ENCODE data around the gene CASP2. TPM values are rescaled to one million over a fixed set of nuclear protein-coding genes. Genes with fewer than 3 reads are reported as not detected.
"Not testable (repeated sequence)": the region's sequence is repeated elsewhere in the genome, so short reads cannot be mapped to it uniquely, and the experiment has no call there.

Gene CASP2
- total RNA-seq, 1 donor from 2014 or later: 12.6 TPM

GRCh38 chr7:143288836-143289235 is 685 bp downstream of the CASP2 start:
- intact Hi-C loops (cut with DNase I): loop anchor here (2.0 to 5.0 kb wide), 2 partner anchors 26 to 93 kb away; partner anchors contain the start of genes GSTK1 and ZYX
- DNase-seq (ENCODE audit: low spot score): no peak

- DNase-seq (ENCODE audit: low spot score): no peak
- intact Hi-C loops (cut with DNase I): loop anchor here (2.0 to 5.0 kb wide), 2 partner anchors 27 to 93 kb away; partner anchors contain the start of genes GSTK1 and ZYX
These were observed 1.3 kb downstream of the CASP2 start for GRCh38 chr7:143289421-143289820.

- intact Hi-C loops (cut with DNase I): loop anchor here (2.0 to 5.0 kb wide), 2 partner anchors 27 to 92 kb away; partner anchors contain the start of genes GSTK1 and ZYX
- DNase-seq (ENCODE audit: low spot score): not testable (repeated sequence)
These were observed 1.7 kb downstream of the CASP2 start for GRCh38 chr7:143289888-143290287.

DNA sequence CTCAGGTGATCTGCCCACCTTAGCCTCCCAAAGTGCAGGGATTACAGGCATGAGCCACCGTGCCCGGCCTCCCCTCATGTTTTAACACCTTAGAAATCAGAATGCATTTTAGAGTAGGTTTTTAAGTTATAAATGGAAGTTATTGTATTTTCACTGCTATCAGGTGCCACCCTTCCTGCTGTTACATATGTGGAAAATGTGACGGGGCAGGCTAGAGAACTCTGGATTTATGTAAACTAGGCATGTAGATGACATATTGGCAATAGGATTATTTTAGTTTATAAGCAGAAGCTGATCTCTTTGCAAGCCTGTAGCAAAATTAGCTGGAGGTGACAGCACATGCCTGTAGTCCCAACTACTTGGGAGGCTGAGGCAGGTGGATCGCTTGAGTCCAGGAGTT is 2.1 kb downstream of the CASP2 start:
- no peak for DNase-seq (ENCODE audit: low spot score)
- intact Hi-C loops (cut with DNase I): no loop called here

- DNase-seq (ENCODE audit: low spot score): no peak
- intact Hi-C loops (cut with DNase I): no loop called here
These were observed 4.7 kb downstream of the CASP2 start for GRCh38 chr7:143292876-143293275.

DNA sequence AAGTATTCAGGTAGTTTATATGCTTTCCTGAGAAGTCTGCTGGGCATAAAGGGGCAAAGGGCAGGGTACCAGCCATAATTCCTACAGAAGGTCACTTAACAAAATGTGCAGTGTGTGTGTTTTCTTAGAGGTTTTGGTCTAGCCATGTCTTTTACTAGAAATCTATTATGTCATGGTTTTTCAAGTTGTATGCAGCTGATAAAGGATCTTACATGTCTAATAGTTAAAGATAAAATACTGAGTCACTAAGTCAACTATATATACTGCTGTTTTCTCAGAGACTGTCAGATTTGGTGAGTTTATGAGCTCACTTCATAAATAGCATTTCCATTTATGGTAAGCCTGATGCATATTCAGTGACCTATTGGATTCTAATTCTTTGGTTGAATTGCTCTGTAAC is 7.7 kb downstream of the CASP2 start:
- DNase-seq (ENCODE audit: low spot score): no peak
- intact Hi-C loops (cut with DNase I): no loop called here

DNA sequence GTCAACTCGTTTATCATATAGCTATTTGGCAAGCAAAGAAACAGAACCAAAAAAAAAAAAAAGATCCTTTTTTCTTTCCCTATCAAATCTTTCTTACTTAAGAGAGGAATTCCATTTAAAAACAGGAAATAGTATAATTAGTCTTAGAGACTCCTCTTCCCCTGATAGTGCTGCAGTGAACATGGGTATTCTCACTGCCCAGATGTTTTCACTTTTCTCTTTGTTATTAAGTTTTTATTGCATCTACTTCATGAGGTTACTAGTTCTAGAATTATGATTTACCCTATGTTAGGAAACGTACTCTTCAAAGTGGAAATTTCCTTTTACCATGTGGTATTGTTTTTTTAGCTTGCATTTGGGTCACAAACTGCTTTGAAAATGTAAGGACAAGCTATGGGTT is 8.5 kb downstream of the CASP2 start:
- intact Hi-C loops (cut with DNase I): no loop called here

GRCh38 chr7:143299346-143299745 is 11.2 kb downstream of the CASP2 start:
- intact Hi-C loops (cut with DNase I): no loop called here
- DNase-seq (ENCODE audit: low spot score): no peak

More for the DNA sequence above, 8.5 kb downstream of the CASP2 start:
- DNase-seq (ENCODE audit: low spot score): no peak

GRCh38 chr7:143299840-143300239 is 11.7 kb downstream of the CASP2 start:
- intact Hi-C loops (cut with DNase I): loop anchor here (5.0 kb wide), 1 partner anchor 38 kb away; the partner anchor contains the start of gene GSTK1
- no peak for DNase-seq (ENCODE audit: low spot score)

- no peak for DNase-seq (ENCODE audit: low spot score)
- intact Hi-C loops (cut with DNase I): loop anchor here (5.0 kb wide), 1 partner anchor 39 kb away; the partner anchor contains the start of gene GSTK1
These were observed 13.1 kb downstream of the CASP2 start for GRCh38 chr7:143300959-143301935.

- intact Hi-C loops (cut with DNase I): loop anchor here (5.0 kb wide), 1 partner anchor 41 kb away; the partner anchor contains the start of gene GSTK1
- DNase-seq (ENCODE audit: low spot score): no peak
These were observed 15.6 kb downstream of the CASP2 start for GRCh38 chr7:143303733-143304132.

DNA sequence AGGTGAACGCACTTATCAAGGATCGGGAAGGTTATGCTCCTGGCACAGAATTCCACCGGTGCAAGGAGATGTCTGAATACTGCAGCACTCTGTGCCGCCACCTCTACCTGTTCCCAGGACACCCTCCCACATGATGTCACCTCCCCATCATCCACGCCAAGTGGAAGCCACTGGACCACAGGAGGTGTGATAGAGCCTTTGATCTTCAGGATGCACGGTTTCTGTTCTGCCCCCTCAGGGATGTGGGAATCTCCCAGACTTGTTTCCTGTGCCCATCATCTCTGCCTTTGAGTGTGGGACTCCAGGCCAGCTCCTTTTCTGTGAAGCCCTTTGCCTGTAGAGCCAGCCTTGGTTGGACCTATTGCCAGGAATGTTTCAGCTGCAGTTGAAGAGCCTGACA is 16.8 kb downstream of the CASP2 start:
- no peak for DNase-seq (ENCODE audit: low spot score)
- intact Hi-C loops (cut with DNase I): loop anchor here (1.0 to 5.0 kb wide), 3 partner anchors 43 to 112 kb away; partner anchors contain the start of gene GSTK1

DNA sequence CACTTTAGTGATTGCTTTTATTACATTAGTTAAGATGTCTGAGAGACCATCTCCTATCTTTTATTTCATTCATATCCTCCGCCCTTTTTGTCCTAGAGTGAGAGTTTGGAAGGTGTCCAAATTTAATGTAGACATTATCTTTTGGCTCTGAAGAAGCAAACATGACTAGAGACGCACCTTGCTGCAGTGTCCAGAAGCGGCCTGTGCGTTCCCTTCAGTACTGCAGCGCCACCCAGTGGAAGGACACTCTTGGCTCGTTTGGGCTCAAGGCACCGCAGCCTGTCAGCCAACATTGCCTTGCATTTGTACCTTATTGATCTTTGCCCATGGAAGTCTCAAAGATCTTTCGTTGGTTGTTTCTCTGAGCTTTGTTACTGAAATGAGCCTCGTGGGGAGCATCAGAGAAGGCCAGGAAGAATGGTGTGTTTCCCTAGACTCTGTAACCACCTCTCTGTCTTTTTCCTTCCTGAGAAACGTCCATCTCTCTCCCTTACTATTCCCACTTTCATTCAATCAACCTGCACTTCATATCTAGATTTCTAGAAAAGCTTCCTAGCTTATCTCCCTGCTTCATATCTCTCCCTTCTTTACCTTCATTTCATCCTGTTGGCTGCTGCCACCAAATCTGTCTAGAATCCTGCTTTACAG is 17.4 kb downstream of the CASP2 start:
- peak; percentile 86 for DNase-seq (ENCODE audit: low spot score)
- intact Hi-C loops (cut with DNase I): loop anchor here (1.0 to 5.0 kb wide), 2 partner anchors 65 to 112 kb away; no protein-coding TSS in a partner anchor

- intact Hi-C loops (cut with DNase I): loop anchor here (5.0 kb wide), 1 partner anchor 109 kb away; no protein-coding TSS in a partner anchor
- no peak for DNase-seq (ENCODE audit: low spot score)
These were observed 20.5 kb downstream of the CASP2 start for GRCh38 chr7:143308632-143309031.

GRCh38 chr7:143314127-143314526 is 26.0 kb downstream of the CASP2 start:
- intact Hi-C loops (cut with DNase I): no loop called here
- DNase-seq (ENCODE audit: low spot score): no peak

DNA sequence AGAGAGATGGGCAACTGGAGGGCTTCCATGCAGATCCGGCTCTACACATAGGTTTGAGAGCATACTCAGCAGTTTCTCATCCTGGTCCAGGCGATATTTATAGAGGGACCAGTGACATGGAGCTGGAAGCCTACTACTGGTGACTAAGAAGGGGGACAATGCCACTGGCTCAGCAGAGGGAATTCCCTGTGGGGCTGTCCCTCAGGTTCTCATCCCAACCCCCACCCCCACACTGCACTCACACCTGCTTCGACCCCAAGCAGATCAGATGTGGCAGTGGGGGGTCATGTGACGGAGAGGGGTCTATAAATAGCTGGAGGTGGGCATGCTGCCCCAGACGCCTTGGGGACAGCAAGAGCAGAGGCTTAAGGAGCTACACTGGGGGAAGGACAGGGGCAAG is 27.6 kb downstream of the CASP2 start, which contains the start of gene CLCN1:
Gene CLCN1, plus strand, starts transcription at position 336 of the 400 bp plus-strand sequence. CDS start 102 bp downstream, outside the sequence.
- DNase-seq (ENCODE audit: low spot score): no peak
- intact Hi-C loops (cut with DNase I): no loop called here

DNA sequence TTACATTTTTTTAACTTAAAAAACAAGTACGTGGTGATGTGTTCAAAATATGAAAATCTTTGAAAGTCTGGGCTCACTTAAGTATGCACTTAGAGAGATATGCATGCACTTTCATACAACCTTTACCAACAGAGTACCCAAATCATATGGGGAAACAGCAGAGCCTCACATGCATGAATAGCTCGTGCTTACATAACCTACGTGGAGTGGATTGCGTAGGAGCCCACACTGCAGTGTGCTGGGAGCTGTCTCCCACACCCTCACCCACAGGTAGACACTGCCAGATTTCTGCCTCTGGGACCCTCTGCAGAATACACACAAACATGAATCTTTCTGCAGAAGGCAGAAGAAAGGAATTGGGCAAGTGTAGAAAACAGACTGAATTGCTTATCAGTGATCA is 28.3 kb downstream of the CASP2 start:
- intact Hi-C loops (cut with DNase I): no loop called here
- DNase-seq (ENCODE audit: low spot score): no peak

GRCh38 chr7:143318661-143319060 is 30.5 kb downstream of the CASP2 start:
- intact Hi-C loops (cut with DNase I): no loop called here
- no peak for DNase-seq (ENCODE audit: low spot score)

- DNase-seq (ENCODE audit: low spot score): no peak
- intact Hi-C loops (cut with DNase I): no loop called here
These were observed 32.5 kb downstream of the CASP2 start for GRCh38 chr7:143320620-143321019.

DNA sequence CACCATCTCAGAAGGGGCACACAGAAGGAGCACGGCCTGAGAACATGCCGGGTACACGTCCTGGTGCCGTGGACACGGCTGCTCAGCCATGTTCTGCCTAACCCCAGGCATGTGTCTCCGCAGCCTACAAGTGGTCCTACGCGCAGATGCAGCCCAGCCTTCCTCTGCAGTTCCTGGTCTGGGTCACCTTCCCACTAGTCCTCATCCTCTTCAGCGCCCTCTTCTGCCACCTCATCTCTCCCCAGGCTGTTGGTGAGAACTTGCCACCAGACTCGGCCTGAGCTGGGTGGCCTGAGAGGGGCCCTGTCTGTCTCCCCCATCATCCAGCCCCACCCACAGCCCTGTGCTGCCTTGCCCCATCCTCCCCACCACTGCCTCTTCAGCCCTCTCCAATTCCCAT is 33.1 kb downstream of the CASP2 start:
- intact Hi-C loops (cut with DNase I): no loop called here
- no peak for DNase-seq (ENCODE audit: low spot score)

All from cardiac septum (tissue), 1 donor.